GM23338 (cell line): ENCODE results near the gene VCL. TPM values are rescaled to one million over a fixed set of nuclear protein-coding genes. Genes with fewer than 3 reads are reported as not detected.

Source experiments
- ATAC-seq: fragments of 200-7000 bp; cut with Tn5 transposase; 3 replicates; pipeline ENCODE4 v1.9.1; 2020
- DNase-seq: peaks from one replicate; pipeline ENCODE4 v3.0.0-alpha.2; 2015; ENCODE audit warnings: low spot score
- H2AFZ ChIP-seq: fragments of 200-600 bp; sonication (generic); 2 replicates; pipeline ENCODE4 v1.8.0; 2016; ENCODE audit warnings: antibody characterized with exemption, mild to moderate bottlenecking, moderate library complexity
- H3F3A ChIP-seq: fragments of 200-600 bp; sonication (generic); replicated peaks from 2 replicates; pipeline ENCODE4 v1.8.0; 2017; ENCODE audit warnings: antibody characterized with exemption, mixed run types, low read depth
- H3K27ac ChIP-seq: fragments of 200-600 bp; sonication (generic); 2 replicates; pipeline ENCODE4 v1.6.1; 2016; ENCODE audit warnings: low read depth
- H3K27me3 ChIP-seq: fragments of 200-600 bp; sonication (generic); 2 replicates; pipeline ENCODE4 v1.8.0; 2016; ENCODE audit warnings: mild to moderate bottlenecking, mixed run types, moderate library complexity; ENCODE audit not compliant: insufficient read depth
- H3K36me3 ChIP-seq: fragments of 200-600 bp; sonication (generic); 2 replicates; pipeline ENCODE4 v1.8.0; 2016; ENCODE audit warnings: mild to moderate bottlenecking; ENCODE audit not compliant: insufficient read depth
- H3K4me1 ChIP-seq: fragments of 200-600 bp; sonication (generic); 2 replicates; pipeline ENCODE4 v1.8.0; 2016; ENCODE audit warnings: mild to moderate bottlenecking, moderate library complexity; ENCODE audit not compliant: insufficient read depth
- H3K4me2 ChIP-seq: fragments of 200-600 bp; sonication (generic); 2 replicates; pipeline ENCODE4 v1.7.1; 2017; ENCODE audit warnings: mixed run types
- H3K4me3 ChIP-seq: fragments of 200-600 bp; sonication (generic); 2 replicates; pipeline ENCODE4 v1.6.1; 2016; ENCODE audit warnings: mixed run types
- H3K79me2 ChIP-seq: fragments of 200-600 bp; sonication (generic); replicated peaks from 2 replicates; pipeline ENCODE4 v1.8.0; 2017; ENCODE audit warnings: mild to moderate bottlenecking; ENCODE audit not compliant: insufficient read depth
- H3K9me2 ChIP-seq: fragments of 200-600 bp; sonication (generic); 2 replicates; pipeline ENCODE4 v1.8.0; 2017; ENCODE audit not compliant: insufficient read depth
- H4K20me1 ChIP-seq: fragments of 200-600 bp; sonication (generic); replicated peaks from 2 replicates; pipeline ENCODE4 v1.8.0; 2017; ENCODE audit warnings: mild to moderate bottlenecking; ENCODE audit not compliant: insufficient read depth
- H3K27ac Mint-ChIP-seq: 2 replicates; pipeline ENCODE4 v1.8.0; 2020; ENCODE audit warnings: inconsistent platforms, mild to moderate bottlenecking, moderate library complexity, mixed read lengths
- H3K27me3 Mint-ChIP-seq: 3 replicates; pipeline ENCODE4 v1.8.0; 2022; ENCODE audit warnings: low read depth, mild to moderate bottlenecking, moderate library complexity, mixed read lengths, inconsistent platforms; ENCODE audit not compliant: insufficient read depth, poor library complexity
- H3K36me3 Mint-ChIP-seq: 3 replicates; pipeline ENCODE4 v1.8.0; 2021; ENCODE audit warnings: low read depth, mild to moderate bottlenecking, inconsistent platforms, moderate library complexity, mixed read lengths
- H3K4me1 Mint-ChIP-seq: 3 replicates; pipeline ENCODE4 v1.8.0; 2020; ENCODE audit warnings: mild to moderate bottlenecking, inconsistent platforms, mixed read lengths
- H3K4me3 Mint-ChIP-seq: 3 replicates; pipeline ENCODE4 v1.8.0; 2021; ENCODE audit warnings: moderate library complexity, mild to moderate bottlenecking, inconsistent platforms, mixed read lengths
- H3K9me3 Mint-ChIP-seq: 3 replicates; pipeline ENCODE4 v1.8.0; 2020; ENCODE audit warnings: moderate library complexity, mild to moderate bottlenecking, inconsistent platforms, mixed read lengths
- CREB1 ChIP-seq: fragments of 250-450 bp; sonication (Bioruptor Pico); IDR thresholded peaks from 2 replicates; pipeline ENCODE4 v1.5.0; 2020; ENCODE audit warnings: low read depth, mild to moderate bottlenecking, moderate library complexity
- EZH2 ChIP-seq: fragments of 200-600 bp; sonication (generic); IDR thresholded peaks from one replicate; pipeline ENCODE4 v1.8.0; 2017; ENCODE audit warnings: antibody characterized with exemption, mild to moderate bottlenecking, low read depth; ENCODE audit not compliant: unreplicated experiment
- EZH2phosphoT487 ChIP-seq: fragments of 200-600 bp; sonication (generic); IDR thresholded peaks from one replicate; pipeline ENCODE4 v1.8.1; 2018; ENCODE audit warnings: antibody characterized with exemption; ENCODE audit not compliant: unreplicated experiment
- JUNB ChIP-seq: IDR thresholded peaks from one replicate; pipeline ENCODE4 v1.6.1; 2016; ENCODE audit warnings: antibody characterized with exemption; ENCODE audit not compliant: unreplicated experiment
- NANOG ChIP-seq: IDR thresholded peaks from 2 replicates; pipeline ENCODE4 v1.6.1; 2016; ENCODE audit warnings: antibody characterized with exemption, borderline replicate concordance
- POLR2AphosphoS5 ChIP-seq: IDR thresholded peaks from 2 replicates; pipeline ENCODE4 v1.6.1; 2016; ENCODE audit warnings: antibody characterized with exemption, low read depth
- STAT1 ChIP-seq: IDR thresholded peaks from one replicate; pipeline ENCODE4 v1.6.1; 2016; ENCODE audit warnings: antibody characterized with exemption; ENCODE audit not compliant: unreplicated experiment
- ZNF114 ChIP-seq: fragments of 250-450 bp; sonication (Bioruptor Pico); IDR thresholded peaks from 2 replicates; pipeline ENCODE4 v1.5.0; 2020; ENCODE audit warnings: mild to moderate bottlenecking, moderate library complexity
- ZNF331 ChIP-seq: fragments of 250-450 bp; sonication (Bioruptor Pico); IDR thresholded peaks from 2 replicates; pipeline ENCODE4 v1.5.0; 2020; ENCODE audit warnings: low read depth, mild to moderate bottlenecking, moderate library complexity
- polyA plus RNA-seq: library from polyadenylated mRNA; unstranded; fragments of >200 nt; fragmentation: Nextera tagmentation; extraction: Ambion mirVana; gene quantifications from 2 replicates; pipeline ENCODE4 v1.2.1, GENCODE V29; 2016
- total RNA-seq: library from RNA; depleted of rRNA; stranded (reverse); fragments of >200 nt; shearing (Covaris generic); gene quantifications from 2 replicates; pipeline ENCODE4 v1.2.3, GENCODE V29; 2014
- TF ChIP-seq, protein P1 (sequence below): IDR thresholded peaks from 2 replicates; pipeline ENCODE4 v1.6.1; 2016; ENCODE audit warnings: antibody characterized with exemption
- TF ChIP-seq, protein P2 (sequence below): fragments of 250-450 bp; sonication (Bioruptor Pico); IDR thresholded peaks from 2 replicates; pipeline ENCODE4 v1.5.0; 2020; ENCODE audit warnings: mild to moderate bottlenecking, moderate library complexity
- TF ChIP-seq, protein P3 (sequence below), 2 experiments: fragments of 200-600 bp in 1 of 2; sonication (generic) in 1 of 2; conservative IDR thresholded peaks; 2 replicates each; pipeline versions ENCODE4 v1.5.1 to v1.6.1; 2016 to 2017; ENCODE audit warnings: antibody characterized with exemption in 2 of 2, low read depth in 2 of 2, mild to moderate bottlenecking in 2 of 2, moderate library complexity in 1 of 2
- TF ChIP-seq, protein P4 (sequence below): IDR thresholded peaks from one replicate; pipeline ENCODE4 v1.6.1; 2018; ENCODE audit warnings: antibody characterized with exemption; ENCODE audit not compliant: unreplicated experiment

The VCL gene
- total and polyA plus RNA-seq, 2 experiments from 2014 or later = 60.7 to 254 TPM

DNA sequence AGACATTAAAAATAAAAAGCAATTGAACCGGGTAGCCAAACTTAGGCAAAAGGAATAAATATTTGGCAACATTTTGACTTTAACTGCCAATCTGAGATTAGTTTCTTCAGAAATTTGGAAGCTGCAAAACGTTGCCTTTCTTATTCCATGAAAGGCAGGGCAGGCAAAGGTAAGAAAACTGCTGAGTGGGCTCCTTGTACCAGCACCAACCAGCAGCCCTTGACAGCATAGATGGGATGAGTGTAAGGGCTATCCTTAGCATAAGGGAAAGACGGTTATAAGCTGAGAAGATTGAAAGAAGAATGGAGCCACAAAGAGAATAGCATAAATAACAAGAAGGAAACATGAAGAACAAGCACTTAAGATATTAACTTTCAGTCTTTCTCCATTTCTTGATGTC lies 124.1 kb downstream of the VCL start:
- no peak; the same call in 2 of the 3 replicates for ATAC-seq
- Mint-ChIP-seq H3K4me1 (no peaks in the 10 kb centered on the region), H3K36me3 (peaks cover 70% of the 10 kb centered on the region), H3K4me3 (no peak overlapping the region), H3K9me3 (no peaks in the 10 kb centered on the region), H3K27ac (no peak overlapping the region), H3K27me3 (peaks cover 2% of the 10 kb centered on the region)
- H2AFZ ChIP-seq = no peak overlapping the region
- H3K4me3 ChIP-seq = no peak overlapping the region
- no peaks in the 10 kb centered on the region for H3K79me2 ChIP-seq
- no peaks in the 10 kb centered on the region; the same call in 1 of the 2 replicates for H3K4me1 ChIP-seq
- H3K27me3 ChIP-seq = no peaks in the 10 kb centered on the region
- no peaks in the 10 kb centered on the region for H3K9me2 ChIP-seq
- H4K20me1 ChIP-seq = peaks cover 13% of the 10 kb centered on the region
- TF ChIP-seq JUNB (no peak), EZH2phosphoT487 (no peak), STAT1 (no peak), POLR2AphosphoS5 (no peak), ZNF114 (CRISPR knock-in tag) (no peak), NANOG (no peak), CREB1 (CRISPR knock-in tag) (no peak), ZNF331 (CRISPR knock-in tag) (no peak), EZH2 (no peak)
- TF ChIP-seq, protein P1, sequence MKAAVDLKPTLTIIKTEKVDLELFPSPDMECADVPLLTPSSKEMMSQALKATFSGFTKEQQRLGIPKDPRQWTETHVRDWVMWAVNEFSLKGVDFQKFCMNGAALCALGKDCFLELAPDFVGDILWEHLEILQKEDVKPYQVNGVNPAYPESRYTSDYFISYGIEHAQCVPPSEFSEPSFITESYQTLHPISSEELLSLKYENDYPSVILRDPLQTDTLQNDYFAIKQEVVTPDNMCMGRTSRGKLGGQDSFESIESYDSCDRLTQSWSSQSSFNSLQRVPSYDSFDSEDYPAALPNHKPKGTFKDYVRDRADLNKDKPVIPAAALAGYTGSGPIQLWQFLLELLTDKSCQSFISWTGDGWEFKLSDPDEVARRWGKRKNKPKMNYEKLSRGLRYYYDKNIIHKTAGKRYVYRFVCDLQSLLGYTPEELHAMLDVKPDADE = no peak
- TF ChIP-seq, protein P2, sequence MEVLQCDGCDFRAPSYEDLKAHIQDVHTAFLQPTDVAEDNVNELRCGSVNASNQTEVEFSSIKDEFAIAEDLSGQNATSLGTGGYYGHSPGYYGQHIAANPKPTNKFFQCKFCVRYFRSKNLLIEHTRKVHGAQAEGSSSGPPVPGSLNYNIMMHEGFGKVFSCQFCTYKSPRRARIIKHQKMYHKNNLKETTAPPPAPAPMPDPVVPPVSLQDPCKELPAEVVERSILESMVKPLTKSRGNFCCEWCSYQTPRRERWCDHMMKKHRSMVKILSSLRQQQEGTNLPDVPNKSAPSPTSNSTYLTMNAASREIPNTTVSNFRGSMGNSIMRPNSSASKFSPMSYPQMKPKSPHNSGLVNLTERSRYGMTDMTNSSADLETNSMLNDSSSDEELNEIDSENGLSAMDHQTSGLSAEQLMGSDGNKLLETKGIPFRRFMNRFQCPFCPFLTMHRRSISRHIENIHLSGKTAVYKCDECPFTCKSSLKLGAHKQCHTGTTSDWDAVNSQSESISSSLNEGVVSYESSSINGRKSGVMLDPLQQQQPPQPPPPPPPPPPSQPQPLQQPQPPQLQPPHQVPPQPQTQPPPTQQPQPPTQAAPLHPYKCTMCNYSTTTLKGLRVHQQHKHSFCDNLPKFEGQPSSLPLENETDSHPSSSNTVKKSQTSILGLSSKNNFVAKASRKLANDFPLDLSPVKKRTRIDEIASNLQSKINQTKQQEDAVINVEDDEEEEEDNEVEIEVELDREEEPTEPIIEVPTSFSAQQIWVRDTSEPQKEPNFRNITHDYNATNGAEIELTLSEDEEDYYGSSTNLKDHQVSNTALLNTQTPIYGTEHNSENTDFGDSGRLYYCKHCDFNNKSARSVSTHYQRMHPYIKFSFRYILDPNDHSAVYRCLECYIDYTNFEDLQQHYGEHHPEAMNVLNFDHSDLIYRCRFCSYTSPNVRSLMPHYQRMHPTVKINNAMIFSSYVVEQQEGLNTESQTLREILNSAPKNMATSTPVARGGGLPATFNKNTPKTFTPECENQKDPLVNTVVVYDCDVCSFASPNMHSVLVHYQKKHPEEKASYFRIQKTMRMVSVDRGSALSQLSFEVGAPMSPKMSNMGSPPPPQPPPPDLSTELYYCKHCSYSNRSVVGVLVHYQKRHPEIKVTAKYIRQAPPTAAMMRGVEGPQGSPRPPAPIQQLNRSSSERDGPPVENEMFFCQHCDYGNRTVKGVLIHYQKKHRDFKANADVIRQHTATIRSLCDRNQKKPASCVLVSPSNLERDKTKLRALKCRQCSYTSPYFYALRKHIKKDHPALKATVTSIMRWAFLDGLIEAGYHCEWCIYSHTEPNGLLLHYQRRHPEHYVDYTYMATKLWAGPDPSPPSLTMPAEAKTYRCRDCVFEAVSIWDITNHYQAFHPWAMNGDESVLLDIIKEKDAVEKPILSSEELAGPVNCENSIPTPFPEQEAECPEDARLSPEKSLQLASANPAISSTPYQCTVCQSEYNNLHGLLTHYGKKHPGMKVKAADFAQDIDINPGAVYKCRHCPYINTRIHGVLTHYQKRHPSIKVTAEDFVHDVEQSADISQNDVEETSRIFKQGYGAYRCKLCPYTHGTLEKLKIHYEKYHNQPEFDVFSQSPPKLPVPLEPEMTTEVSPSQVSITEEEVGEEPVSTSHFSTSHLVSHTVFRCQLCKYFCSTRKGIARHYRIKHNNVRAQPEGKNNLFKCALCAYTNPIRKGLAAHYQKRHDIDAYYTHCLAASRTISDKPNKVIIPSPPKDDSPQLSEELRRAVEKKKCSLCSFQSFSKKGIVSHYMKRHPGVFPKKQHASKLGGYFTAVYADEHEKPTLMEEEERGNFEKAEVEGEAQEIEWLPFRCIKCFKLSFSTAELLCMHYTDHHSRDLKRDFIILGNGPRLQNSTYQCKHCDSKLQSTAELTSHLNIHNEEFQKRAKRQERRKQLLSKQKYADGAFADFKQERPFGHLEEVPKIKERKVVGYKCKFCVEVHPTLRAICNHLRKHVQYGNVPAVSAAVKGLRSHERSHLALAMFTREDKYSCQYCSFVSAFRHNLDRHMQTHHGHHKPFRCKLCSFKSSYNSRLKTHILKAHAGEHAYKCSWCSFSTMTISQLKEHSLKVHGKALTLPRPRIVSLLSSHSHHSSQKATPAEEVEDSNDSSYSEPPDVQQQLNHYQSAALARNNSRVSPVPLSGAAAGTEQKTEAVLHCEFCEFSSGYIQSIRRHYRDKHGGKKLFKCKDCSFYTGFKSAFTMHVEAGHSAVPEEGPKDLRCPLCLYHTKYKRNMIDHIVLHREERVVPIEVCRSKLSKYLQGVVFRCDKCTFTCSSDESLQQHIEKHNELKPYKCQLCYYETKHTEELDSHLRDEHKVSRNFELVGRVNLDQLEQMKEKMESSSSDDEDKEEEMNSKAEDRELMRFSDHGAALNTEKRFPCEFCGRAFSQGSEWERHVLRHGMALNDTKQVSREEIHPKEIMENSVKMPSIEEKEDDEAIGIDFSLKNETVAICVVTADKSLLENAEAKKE = no peak
- TF ChIP-seq, protein P3, sequence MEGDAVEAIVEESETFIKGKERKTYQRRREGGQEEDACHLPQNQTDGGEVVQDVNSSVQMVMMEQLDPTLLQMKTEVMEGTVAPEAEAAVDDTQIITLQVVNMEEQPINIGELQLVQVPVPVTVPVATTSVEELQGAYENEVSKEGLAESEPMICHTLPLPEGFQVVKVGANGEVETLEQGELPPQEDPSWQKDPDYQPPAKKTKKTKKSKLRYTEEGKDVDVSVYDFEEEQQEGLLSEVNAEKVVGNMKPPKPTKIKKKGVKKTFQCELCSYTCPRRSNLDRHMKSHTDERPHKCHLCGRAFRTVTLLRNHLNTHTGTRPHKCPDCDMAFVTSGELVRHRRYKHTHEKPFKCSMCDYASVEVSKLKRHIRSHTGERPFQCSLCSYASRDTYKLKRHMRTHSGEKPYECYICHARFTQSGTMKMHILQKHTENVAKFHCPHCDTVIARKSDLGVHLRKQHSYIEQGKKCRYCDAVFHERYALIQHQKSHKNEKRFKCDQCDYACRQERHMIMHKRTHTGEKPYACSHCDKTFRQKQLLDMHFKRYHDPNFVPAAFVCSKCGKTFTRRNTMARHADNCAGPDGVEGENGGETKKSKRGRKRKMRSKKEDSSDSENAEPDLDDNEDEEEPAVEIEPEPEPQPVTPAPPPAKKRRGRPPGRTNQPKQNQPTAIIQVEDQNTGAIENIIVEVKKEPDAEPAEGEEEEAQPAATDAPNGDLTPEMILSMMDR (conservative IDR thresholded peaks at IDR 0.05; ENCODE audit: low read depth in 2 of 2) = no peak
- TF ChIP-seq, protein P4, sequence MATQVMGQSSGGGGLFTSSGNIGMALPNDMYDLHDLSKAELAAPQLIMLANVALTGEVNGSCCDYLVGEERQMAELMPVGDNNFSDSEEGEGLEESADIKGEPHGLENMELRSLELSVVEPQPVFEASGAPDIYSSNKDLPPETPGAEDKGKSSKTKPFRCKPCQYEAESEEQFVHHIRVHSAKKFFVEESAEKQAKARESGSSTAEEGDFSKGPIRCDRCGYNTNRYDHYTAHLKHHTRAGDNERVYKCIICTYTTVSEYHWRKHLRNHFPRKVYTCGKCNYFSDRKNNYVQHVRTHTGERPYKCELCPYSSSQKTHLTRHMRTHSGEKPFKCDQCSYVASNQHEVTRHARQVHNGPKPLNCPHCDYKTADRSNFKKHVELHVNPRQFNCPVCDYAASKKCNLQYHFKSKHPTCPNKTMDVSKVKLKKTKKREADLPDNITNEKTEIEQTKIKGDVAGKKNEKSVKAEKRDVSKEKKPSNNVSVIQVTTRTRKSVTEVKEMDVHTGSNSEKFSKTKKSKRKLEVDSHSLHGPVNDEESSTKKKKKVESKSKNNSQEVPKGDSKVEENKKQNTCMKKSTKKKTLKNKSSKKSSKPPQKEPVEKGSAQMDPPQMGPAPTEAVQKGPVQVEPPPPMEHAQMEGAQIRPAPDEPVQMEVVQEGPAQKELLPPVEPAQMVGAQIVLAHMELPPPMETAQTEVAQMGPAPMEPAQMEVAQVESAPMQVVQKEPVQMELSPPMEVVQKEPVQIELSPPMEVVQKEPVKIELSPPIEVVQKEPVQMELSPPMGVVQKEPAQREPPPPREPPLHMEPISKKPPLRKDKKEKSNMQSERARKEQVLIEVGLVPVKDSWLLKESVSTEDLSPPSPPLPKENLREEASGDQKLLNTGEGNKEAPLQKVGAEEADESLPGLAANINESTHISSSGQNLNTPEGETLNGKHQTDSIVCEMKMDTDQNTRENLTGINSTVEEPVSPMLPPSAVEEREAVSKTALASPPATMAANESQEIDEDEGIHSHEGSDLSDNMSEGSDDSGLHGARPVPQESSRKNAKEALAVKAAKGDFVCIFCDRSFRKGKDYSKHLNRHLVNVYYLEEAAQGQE = no peak
- DNase-seq = no peak
- peaks cover 30% of the 10 kb centered on the region for H3F3A ChIP-seq
- H3K36me3 ChIP-seq = peaks cover 54% of the 10 kb centered on the region
- peak overlapping the region; percentile 67; the same call in 1 of the 2 replicates for H3K27ac ChIP-seq
- H3K4me2 ChIP-seq = no peak overlapping the region
